IPS DF 19.7 (cell line): ENCODE measurements around the gene EOGT.

Source experiments
- DNase-seq: peaks from one replicate; pipeline ENCODE4 v3.0.0-alpha.2; 2013; ENCODE audit warnings: low read depth, low spot score

EOGT gene

DNA sequence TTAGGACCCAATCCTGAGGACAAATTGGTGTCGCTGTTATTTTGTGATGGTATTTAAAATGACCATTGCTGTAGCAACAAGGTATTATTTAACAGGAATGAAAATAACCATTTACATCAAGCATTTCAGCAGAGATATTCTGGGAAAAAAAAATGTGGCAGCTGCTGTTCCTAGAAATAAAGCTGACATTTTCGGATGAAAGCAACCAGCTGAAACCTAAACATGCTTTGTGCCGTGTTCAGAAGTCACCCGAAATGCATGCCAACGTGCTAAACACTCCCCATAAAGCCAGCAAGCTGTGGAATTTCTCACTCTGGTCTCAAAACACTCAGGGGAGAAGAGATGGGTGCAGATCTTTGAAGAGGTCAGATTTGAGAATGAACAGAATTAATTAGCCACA lies 49.6 kb downstream of the EOGT start:
- DNase-seq, result no peak

DNA sequence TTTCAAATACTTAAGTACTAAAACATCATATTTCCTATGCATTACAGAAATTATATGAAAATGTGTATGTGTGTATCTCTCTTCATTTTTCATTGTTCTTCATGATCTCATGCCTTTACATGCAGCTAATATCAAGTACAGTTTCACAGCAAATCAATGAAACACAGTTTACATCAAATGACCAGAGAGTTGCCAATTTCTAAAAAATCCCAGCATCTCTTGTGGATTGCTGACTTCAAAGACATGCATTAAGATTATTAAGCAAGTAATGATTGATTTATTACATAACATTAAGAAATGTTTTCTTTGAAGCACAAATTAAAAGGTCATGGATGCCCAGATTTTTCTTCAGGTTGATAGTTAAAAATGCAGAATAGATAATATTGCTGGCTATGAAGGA lies 50.1 kb downstream of the EOGT start:
- DNase-seq, result no peak

DNA sequence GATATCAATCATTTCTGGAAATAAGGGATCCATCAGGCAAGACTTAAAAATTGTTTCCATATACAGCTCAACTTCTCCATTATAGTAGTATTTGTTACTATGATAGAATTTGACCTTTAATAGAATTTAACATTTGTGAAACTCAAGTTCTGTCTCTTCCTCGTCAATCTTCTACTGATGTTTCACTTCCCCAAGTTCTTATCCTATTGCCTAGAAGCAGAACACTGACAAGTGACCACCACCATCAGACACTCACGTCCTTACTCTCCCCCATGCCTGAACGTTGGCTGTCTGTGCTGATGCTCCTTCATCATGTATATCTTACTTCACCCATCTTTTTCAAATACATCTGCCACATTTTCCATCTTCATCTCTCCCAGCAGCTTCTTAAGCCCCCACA lies 54.6 kb downstream of the EOGT start:
- DNase-seq, result no peak

DNA sequence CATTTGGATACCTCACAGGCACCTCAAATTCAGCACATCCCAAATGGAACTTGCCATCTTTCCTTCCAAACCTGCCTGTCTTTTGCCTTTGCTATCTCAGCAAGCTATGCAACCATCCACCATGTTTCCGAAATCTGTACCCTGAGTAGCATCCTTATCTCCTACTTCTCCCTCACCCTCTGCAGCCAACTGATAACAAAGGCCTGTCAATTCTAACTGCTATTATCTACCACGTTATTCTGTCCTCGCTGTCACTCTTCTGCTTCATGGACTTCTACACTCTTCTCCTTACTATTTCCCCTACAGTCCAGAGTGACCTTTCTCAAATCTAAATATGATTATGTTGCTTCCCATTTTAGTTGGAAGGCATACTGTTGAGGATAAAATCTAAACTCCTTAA lies 55.6 kb downstream of the EOGT start:
- no peak for DNase-seq

DNA sequence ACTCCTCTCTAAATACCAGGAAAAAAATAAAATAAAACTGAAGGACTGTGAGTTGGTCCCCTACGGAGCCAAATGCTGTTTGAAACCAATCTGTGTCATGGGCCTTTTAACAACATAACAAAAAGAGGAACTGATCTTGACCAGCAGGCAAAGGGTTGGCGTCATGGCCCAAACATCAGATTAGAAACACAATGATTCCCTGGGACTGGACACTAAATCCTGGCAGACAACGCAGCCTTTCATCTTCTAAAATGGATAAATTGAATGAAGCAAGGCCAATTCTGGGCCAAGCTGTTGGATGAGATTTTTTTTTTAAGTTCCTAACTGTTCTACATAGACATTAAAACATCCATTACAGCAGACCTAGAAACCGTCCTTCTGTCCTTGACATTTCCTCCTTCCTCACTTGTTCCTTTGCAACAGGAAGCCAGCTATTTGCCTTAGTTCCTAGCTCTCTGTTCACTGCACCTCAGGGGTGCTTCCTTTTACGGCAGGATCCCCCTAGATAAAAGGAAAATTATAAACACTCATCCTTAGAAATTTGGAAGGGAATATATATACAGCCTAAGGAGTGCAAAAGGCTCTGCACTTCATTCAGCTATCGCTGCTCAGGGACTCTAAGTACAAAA lies 59.6 kb downstream of the EOGT start:
- DNase-seq, result no peak

DNA sequence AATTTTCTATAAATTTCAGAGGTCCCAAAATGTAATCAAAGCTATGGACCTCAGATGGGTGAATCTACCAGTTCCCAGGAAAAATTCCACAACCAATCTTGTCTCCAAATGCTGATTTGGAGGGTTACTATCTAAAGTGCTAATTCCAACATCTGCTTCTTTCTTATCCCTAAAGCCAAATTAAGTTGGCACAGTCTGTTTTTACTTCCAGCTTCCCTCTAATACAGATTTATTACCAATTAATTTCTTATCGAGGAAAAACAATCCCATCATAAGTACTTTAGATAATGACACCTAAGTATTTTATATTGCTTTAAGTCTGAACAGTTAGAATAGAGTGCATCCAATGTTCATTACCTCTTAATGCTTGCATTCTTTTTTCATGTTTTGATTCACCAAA lies 68.3 kb downstream of the EOGT start:
- no peak for DNase-seq

DNA sequence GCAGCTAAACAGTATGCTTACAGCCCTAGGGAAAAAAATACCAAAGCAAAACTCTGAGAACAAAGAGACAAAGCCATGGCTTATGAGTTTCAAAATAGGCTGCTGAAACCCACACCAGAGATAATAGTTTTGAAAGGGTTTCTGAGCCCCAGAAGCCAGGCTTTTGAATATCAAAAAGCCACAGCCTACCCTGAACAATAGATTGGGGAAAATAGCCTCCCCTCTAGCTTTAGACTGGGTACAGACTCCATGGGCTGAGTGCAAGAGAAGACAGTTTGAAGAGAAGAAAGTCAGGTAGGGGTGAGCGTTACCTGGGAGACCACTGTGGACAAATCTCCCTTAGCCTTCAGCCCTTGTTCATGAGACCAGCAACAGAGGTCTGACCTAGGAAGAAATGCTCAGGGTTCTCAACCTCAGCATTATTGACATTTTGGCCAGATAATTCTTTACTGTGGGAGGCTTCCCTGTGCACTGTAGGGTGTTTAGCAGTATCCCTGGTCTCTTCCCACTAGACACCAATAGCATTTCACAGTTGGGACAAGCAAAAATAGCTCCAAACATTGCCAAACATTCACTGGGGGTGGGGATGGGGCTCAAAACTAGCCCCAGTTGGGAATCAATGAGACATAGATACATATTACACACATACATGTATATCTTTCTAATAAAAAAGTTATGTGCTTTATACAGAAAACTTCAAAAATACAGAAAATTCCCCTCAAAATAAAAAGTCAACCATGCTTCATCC lies 69.6 kb downstream of the EOGT start:
- no peak for DNase-seq

DNA sequence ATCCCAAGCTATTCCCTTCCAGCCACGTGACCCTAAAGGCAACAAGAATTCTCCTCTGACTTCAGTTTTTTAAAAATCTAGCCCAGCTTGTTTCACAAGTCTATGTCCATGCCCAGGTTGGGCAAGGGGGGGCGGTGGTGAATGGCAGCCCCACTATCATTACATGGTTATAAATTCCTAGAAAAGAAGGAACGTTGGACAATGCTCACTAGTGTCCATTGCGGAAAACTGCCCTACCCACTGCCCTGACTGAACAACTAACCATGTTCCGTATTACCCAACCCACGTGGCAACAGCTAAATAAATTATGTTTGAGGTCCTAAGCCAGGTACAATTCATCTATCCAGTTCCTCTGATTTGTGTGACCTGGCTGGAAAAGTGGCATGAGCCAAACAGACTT lies 72.4 kb downstream of the EOGT start:
- no peak for DNase-seq

DNA sequence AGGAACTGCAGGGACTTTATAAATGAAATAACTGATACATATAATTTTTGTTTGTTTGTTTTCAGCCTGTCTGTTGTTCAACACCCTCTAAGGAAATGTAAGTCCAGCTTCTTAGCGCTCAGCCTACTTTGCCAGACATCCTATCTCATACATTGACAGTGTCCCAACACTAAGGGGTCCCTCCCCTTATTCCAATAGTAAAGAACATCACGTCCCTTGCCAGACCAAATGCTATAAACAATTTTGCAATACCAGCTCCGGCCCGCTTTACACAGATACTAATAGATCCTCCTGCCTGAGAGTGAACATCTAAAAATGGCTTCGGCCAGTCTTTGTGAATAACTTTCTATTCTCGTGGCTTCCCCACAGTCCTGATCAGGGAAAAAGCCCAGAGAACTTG lies 76.6 kb downstream of the EOGT start:
- DNase-seq, result no peak

DNA sequence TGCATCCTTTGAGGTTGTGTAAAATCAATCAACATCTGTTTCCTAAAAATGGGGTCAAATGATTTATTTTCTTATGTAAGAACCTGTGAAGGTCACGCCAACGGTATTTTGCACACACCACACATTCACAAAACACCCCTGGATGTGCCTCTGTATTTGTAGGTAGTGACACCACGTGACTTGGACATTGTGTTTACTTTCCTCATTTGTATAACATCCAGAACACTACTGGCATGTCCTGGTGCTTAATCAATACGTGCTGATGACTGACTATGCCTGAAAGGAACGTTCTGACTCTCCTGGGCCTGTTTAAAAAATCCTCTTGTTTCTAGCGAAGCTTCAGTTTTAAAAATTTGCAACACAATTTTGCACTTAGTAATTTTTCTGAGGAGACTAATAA lies 77.7 kb downstream of the EOGT start:
- no peak for DNase-seq

DNA sequence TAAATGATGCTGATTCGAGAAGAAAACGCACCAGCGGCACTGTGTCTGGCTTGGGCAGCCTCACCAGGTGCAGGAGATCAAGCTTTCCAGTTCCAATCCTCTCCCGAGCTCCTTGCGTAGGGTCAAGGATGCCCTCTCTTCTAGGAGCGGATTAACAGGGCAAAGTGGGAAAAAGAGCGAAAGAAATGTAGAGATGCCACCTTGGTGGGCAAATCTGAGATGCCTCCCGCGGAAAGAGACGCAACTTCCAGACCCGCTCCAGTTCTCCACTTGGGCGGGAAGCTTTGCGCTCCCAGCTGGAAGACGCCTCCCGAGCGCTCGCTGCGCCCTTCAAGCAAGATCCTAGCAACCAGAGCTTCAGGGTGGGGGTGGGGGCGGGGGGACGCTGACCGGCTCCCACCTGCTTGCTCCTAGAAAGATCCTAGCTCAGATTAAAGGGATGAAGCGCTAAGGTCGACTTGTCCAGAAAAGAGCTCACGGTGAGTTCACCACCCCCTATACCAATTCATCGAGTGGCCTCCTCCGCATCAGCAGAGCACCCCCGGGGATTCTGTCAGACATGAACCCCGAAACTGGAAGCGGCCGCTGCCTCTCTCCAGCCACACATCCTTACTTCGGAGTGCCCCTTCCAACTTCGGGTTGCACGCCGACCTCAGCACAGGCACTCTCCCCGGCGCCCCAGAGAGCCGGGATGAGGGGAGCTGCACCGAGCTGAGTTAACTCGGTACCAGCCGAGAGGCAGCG lies 81.9 kb downstream of the EOGT start:
- no peak for DNase-seq
